Loucy (cell line): ENCODE measurements around the gene OR4M2.
"Not testable (repeated sequence)": the region's sequence is repeated elsewhere in the genome, so short reads cannot be mapped to it uniquely, and the experiment has no call there.

Experiments
- H2AFZ ChIP-seq: fragments of 200-600 bp; sonication (generic); 2 replicates; pipeline ENCODE4 v1.6.0; 2016; ENCODE audit warnings: antibody characterized with exemption, mild to moderate bottlenecking, low read length, moderate library complexity
- H3F3A ChIP-seq: fragments of 200-600 bp; 2 replicates; pipeline ENCODE4 v1.6.0; 2016; ENCODE audit warnings: antibody characterized with exemption, low read depth, mild to moderate bottlenecking
- H3K27me3 ChIP-seq: fragments of 200-600 bp; sonication (generic); 2 replicates; pipeline ENCODE4 v1.6.1; 2014; ENCODE audit warnings: low read length, mild to moderate bottlenecking; ENCODE audit not compliant: insufficient read depth, poor library complexity, severe bottlenecking
- H3K36me3 ChIP-seq: fragments of 200-600 bp; sonication (generic); 2 replicates; pipeline ENCODE4 v1.6.1; 2016; ENCODE audit warnings: low read length; ENCODE audit not compliant: insufficient read depth
- H3K4me1 ChIP-seq: fragments of 200-600 bp; sonication (generic); 2 replicates; pipeline ENCODE4 v1.5.1; 2014; ENCODE audit warnings: low read length, mild to moderate bottlenecking; ENCODE audit not compliant: insufficient read depth, poor library complexity, severe bottlenecking
- H3K4me2 ChIP-seq: fragments of 200-600 bp; sonication (generic); 2 replicates; pipeline ENCODE4 v1.6.0; 2014; ENCODE audit warnings: antibody characterized with exemption, low read length, low read depth, mild to moderate bottlenecking; ENCODE audit not compliant: poor library complexity, severe bottlenecking
- H3K4me3 ChIP-seq: fragments of 200-600 bp; sonication (generic); 2 replicates; pipeline ENCODE4 v1.5.1; 2014; ENCODE audit warnings: low read length, mild to moderate bottlenecking, mixed read lengths; ENCODE audit not compliant: poor library complexity, severe bottlenecking
- H3K79me2 ChIP-seq: fragments of 200-600 bp; sonication (generic); 2 replicates; pipeline ENCODE4 v1.6.1; 2014; ENCODE audit warnings: low read length; ENCODE audit not compliant: insufficient read depth
- H3K9ac ChIP-seq: fragments of 200-600 bp; sonication (generic); 2 replicates; pipeline ENCODE4 v1.6.0; 2014; ENCODE audit warnings: mild to moderate bottlenecking, low read depth, low read length, moderate library complexity; ENCODE audit not compliant: poor library complexity, severe bottlenecking
- H3K9me2 ChIP-seq: fragments of 200-600 bp; sonication (generic); replicated peaks from 2 replicates; pipeline ENCODE4 v1.6.1; 2016; ENCODE audit warnings: low read depth, low read length, mixed read lengths
- H3K9me3 ChIP-seq: fragments of 200-600 bp; sonication (generic); 2 replicates; pipeline ENCODE4 v1.6.1; 2014; ENCODE audit warnings: mild to moderate bottlenecking, antibody characterized with exemption, low read length, low read depth; ENCODE audit not compliant: insufficient read depth
- H4K20me1 ChIP-seq: fragments of 200-600 bp; sonication (generic); 2 replicates; pipeline ENCODE4 v1.6.0; 2014; ENCODE audit warnings: antibody characterized with exemption, low read length, mild to moderate bottlenecking; ENCODE audit not compliant: insufficient read depth, poor library complexity, severe bottlenecking

OR4M2 gene, protein sequence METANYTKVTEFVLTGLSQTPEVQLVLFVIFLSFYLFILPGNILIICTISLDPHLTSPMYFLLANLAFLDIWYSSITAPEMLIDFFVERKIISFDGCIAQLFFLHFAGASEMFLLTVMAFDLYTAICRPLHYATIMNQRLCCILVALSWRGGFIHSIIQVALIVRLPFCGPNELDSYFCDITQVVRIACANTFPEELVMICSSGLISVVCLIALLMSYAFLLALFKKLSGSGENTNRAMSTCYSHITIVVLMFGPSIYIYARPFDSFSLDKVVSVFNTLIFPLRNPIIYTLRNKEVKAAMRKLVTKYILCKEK

DNA sequence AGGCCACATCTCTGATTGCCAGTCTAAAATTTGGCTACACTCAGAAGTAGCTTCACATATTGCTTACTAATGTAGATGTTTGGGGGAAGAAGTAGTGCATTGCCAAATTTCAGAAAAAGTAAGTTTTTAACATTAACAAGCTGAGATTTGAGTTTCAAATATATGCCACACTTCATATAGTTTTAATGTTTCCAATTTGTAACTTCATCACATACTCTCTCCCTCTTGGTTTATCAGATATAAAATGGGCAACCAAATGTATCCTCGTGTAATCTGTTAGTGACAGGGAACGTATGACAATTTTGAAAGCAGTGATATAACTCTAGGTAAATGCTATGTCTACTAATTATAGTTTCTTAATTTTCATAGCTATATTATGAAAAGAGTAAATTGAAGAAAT, at the start of gene OR4M2:
Gene OR4M2 (plus strand): TSS at position 301 of the 400 bp plus-strand sequence. CDS start 98 bp downstream, at position 399.
- H4K20me1 ChIP-seq, H3K9me3 ChIP-seq, H3K27me3 ChIP-seq, H3K4me2 ChIP-seq, H3K36me3 ChIP-seq, H3K9me2 ChIP-seq, H3F3A ChIP-seq, H3K4me1 ChIP-seq, H3K79me2 ChIP-seq, H3K4me3 ChIP-seq, H3K9ac ChIP-seq, H2AFZ ChIP-seq: not testable (repeated sequence)

DNA sequence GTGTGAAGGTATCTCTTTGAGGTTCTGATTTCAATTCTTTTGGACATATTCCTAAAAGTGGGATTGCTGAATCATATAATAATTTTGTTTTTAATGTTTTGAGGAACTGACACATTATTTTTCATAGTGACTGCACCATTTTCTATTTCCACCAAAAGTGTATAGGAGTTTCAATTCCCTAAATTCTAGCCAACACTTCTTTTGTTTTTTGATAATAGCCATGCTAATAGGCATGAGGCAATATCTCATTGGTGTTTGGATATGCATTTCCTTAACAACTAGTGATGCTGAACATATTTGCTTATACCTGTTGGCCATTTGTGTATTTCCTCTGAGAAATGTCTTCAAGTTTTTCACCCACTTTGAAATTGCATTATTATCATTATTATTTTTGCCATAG, 11.1 kb upstream of the OR4M2 start:
- not testable (repeated sequence) for H3K4me2 ChIP-seq, H3K36me3 ChIP-seq, H4K20me1 ChIP-seq, H3F3A ChIP-seq, H3K4me1 ChIP-seq, H3K4me3 ChIP-seq, H3K79me2 ChIP-seq, H3K9me2 ChIP-seq, H3K27me3 ChIP-seq, H3K9me3 ChIP-seq, H3K9ac ChIP-seq, H2AFZ ChIP-seq

DNA sequence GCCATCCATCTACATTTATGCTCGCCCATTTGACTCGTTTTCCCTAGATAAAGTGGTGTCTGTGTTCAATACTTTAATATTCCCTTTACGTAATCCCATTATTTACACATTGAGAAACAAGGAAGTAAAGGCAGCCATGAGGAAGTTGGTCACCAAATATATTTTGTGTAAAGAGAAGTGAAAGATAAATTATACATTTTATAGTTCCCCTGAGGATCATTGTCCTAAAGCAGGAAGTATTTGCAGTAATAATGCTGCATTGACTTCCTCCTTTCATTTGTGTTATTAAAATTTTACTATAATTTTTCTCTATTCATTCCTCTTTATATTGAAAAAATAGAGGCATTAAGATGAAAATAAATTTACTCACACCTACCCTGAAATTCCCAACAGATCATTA, 1.1 kb downstream of the OR4M2 start:
- H3F3A ChIP-seq, H3K27me3 ChIP-seq, H3K4me3 ChIP-seq, H3K4me1 ChIP-seq, H3K79me2 ChIP-seq, H3K9me2 ChIP-seq, H3K9ac ChIP-seq, H3K4me2 ChIP-seq, H4K20me1 ChIP-seq, H3K36me3 ChIP-seq, H2AFZ ChIP-seq, H3K9me3 ChIP-seq: not testable (repeated sequence)

DNA sequence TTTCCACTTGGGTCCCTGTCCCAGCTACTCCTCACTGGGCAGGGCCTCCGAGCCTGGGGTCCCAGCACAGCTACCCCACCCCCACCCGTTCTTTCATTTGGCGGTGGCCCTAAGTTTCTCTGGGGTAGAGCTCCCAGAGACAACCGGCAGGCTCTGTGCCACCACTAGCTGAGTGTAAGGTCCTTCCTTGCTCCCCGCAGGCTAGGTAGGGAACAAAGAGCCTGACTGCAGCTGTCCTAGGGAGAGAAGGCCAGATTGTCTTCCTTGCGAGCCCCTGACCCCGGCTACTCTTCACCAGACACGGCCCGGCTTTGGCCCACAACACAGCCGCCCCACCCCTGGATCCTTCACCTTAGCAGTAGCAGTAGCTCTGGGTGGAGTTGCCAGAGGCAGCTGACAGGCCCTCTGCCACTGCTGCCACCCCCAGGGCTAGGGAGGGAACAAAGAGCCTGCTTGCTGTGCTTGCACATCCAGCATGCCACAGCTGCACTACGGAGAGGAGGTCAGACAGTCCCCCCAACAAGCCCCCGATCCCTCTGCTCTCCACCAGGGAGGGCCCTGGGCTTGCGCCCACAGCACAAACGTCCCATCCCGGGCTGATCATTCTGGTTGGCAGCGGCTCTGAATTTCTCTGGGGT, 18.4 kb downstream of the OR4M2 start:
- not testable (repeated sequence) for H3K36me3 ChIP-seq, H3K27me3 ChIP-seq, H3K9me3 ChIP-seq, H3K4me3 ChIP-seq, H3K9ac ChIP-seq, H3K9me2 ChIP-seq, H3K4me1 ChIP-seq, H3K79me2 ChIP-seq, H3K4me2 ChIP-seq, H4K20me1 ChIP-seq, H2AFZ ChIP-seq, H3F3A ChIP-seq

DNA sequence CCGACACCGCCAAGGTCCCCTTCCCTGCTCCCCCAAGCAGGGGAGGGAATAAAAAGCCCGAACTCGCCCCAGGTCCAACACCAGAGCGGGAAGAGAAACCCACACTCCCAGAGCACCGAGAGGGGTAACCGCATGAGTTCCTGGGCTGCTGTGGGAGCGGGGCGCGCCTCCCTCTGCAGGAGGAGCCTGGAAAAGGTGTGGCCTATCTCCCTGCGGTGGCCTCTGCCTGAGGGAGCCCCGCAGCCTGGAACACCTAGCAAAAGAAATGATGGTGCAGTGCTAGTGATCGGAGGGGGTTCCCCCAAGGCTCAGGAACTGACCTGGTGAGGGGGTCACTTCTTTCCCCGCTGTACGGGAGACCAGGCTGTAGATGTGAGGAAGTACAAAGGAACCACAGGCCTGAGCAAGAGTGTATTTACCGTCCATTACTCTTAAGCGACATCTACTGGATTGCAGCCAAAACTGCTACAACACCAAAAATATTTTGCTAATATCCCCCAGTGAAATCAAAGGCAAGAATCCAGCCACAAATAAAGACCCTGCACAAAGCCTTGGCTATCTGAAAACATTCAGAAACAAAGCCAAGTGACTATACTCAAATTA, 19.1 kb downstream of the OR4M2 start:
- not testable (repeated sequence) for H3K79me2 ChIP-seq, H4K20me1 ChIP-seq, H3K4me2 ChIP-seq, H2AFZ ChIP-seq, H3K36me3 ChIP-seq, H3K9me2 ChIP-seq, H3K4me1 ChIP-seq, H3F3A ChIP-seq, H3K27me3 ChIP-seq, H3K4me3 ChIP-seq, H3K9me3 ChIP-seq, H3K9ac ChIP-seq

DNA sequence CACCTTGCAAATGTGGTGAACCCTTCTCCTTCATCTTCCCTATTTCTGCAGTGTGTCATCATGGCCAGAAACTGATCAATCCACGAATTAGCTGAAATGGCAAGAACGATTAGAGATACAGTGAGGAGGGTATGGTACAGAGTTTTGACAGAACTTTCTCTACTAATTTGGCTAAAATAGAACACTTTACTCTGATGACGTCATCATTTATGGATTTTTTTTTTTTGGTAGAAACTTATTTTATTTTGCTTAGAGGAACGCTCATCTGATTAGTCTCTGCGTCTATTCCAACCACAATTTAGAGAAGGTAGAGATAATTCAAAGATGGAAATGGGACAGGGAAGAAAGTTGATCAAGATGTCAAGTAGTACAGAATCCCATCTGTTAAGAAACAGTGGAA, 41.7 kb downstream of the OR4M2 start:
- H2AFZ ChIP-seq, H3K79me2 ChIP-seq, H3K4me2 ChIP-seq, H3K36me3 ChIP-seq, H3K9ac ChIP-seq, H3K27me3 ChIP-seq, H3K9me3 ChIP-seq, H4K20me1 ChIP-seq, H3K9me2 ChIP-seq, H3K4me1 ChIP-seq, H3F3A ChIP-seq, H3K4me3 ChIP-seq: not testable (repeated sequence)
